BE2C (cell line): Measurements from ENCODE around the gene D2HGDH.

ENCODE experiments used
- DNase-seq: peaks from one replicate; pipeline ENCODE4 v3.0.0-alpha.2; 2020
- H3K27me3 ChIP-seq: fragments of 250-450 bp; sonication (Bioruptor Pico); 2 replicates; pipeline ENCODE4 v1.5.1; 2020; ENCODE audit warnings: mild to moderate bottlenecking
- H3K36me3 ChIP-seq: fragments of 250-450 bp; sonication (Bioruptor Pico); 2 replicates; pipeline ENCODE4 v1.5.1; 2020; ENCODE audit warnings: mild to moderate bottlenecking
- H3K4me1 ChIP-seq: fragments of 250-450 bp; sonication (Bioruptor Pico); 2 replicates; pipeline ENCODE4 v1.5.1; 2020
- H3K4me3 ChIP-seq: 2 replicates; pipeline ENCODE4 v1.5.1; 2011; ENCODE audit warnings: low read depth, low read length
- H3K9me3 ChIP-seq: fragments of 250-450 bp; sonication (Bioruptor Pico); 2 replicates; pipeline ENCODE4 v1.5.1; 2020
- TF ChIP-seq, protein P1 (sequence below): IDR thresholded peaks from 2 replicates; pipeline ENCODE4 v1.5.1; 2012; ENCODE audit warnings: mild to moderate bottlenecking, low read depth, low read length

Gene D2HGDH

DNA sequence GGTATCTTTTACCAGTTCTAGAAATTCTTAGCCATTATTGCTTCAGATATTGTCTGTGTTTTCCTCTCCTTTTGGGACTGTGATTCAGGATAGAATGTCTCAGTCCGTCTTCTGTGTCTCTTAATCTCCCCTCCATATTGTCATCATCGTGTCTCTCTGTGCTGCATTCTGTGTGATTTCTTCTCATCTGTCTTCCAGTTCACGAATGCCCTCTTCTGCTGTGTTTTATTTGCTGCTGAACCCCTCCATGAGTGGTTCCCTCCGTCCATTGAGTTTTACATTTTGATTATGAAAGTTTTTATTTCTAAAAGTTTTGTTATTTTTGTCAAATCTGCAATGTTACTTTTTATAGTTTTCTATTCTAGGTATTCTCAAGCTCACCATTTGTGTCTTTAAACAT lies 11.7 kb downstream of the D2HGDH start:
- Histone ChIP-seq H3K4me1 (no peaks in the 10 kb centered on the region), H3K36me3 (peaks cover 42% of the 10 kb centered on the region)

DNA sequence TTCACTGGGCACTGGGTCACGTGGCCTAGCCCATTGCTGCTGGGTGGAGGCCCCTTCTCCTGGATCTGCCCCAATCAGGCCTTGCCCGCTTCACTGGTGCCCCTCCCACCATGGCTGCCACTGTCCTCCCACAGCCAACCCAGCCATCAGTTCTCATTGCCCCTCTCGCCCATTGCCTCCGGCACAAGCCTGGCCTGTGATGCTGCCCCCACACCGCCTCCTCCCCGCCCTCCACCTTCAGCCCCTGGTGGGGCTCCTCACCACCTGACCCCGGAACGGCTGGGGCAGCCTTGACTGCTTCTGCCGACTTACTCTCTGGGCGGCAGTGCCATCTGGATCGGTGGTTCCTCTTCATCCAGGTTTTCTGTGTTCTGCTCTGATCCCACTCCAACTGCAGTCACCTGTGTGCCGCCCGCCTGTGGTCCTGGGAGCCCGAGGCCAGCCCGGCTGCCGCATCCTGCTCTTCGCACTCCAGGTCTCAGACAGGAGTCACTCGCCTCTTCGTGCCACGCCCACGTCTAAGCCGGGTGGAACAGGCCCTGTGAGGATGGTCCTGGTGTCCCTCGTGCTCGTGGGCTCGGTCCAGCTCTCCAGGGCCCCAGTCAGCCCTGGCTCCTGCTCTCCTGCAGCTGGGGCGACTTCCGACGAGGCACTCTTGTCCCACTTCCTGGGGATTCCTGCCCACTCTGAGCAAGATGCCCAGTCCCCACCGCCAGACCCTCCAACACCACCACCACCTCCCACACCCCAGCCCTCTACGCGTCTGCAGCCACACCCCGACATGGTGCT lies 14.2 kb downstream of the D2HGDH start:
- DNase-seq: no peak
- peaks cover 52% of the 10 kb centered on the region for H3K36me3 ChIP-seq
- TF ChIP-seq, protein P1, sequence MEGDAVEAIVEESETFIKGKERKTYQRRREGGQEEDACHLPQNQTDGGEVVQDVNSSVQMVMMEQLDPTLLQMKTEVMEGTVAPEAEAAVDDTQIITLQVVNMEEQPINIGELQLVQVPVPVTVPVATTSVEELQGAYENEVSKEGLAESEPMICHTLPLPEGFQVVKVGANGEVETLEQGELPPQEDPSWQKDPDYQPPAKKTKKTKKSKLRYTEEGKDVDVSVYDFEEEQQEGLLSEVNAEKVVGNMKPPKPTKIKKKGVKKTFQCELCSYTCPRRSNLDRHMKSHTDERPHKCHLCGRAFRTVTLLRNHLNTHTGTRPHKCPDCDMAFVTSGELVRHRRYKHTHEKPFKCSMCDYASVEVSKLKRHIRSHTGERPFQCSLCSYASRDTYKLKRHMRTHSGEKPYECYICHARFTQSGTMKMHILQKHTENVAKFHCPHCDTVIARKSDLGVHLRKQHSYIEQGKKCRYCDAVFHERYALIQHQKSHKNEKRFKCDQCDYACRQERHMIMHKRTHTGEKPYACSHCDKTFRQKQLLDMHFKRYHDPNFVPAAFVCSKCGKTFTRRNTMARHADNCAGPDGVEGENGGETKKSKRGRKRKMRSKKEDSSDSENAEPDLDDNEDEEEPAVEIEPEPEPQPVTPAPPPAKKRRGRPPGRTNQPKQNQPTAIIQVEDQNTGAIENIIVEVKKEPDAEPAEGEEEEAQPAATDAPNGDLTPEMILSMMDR: no peak
- H3K27me3 ChIP-seq: no peaks in the 10 kb centered on the region
- H3K4me3 ChIP-seq: no peak overlapping the region
- H3K9me3 ChIP-seq: no peaks in the 10 kb centered on the region
- H3K4me1 ChIP-seq: no peaks in the 10 kb centered on the region

More for the DNA sequence above, 11.7 kb downstream of the D2HGDH start:
- TF ChIP-seq, protein P1: no peak
- Histone ChIP-seq H3K4me3 (no peak overlapping the region), H3K9me3 (no peaks in the 10 kb centered on the region), H3K27me3 (no peaks in the 10 kb centered on the region)
- DNase-seq: no peak

DNA sequence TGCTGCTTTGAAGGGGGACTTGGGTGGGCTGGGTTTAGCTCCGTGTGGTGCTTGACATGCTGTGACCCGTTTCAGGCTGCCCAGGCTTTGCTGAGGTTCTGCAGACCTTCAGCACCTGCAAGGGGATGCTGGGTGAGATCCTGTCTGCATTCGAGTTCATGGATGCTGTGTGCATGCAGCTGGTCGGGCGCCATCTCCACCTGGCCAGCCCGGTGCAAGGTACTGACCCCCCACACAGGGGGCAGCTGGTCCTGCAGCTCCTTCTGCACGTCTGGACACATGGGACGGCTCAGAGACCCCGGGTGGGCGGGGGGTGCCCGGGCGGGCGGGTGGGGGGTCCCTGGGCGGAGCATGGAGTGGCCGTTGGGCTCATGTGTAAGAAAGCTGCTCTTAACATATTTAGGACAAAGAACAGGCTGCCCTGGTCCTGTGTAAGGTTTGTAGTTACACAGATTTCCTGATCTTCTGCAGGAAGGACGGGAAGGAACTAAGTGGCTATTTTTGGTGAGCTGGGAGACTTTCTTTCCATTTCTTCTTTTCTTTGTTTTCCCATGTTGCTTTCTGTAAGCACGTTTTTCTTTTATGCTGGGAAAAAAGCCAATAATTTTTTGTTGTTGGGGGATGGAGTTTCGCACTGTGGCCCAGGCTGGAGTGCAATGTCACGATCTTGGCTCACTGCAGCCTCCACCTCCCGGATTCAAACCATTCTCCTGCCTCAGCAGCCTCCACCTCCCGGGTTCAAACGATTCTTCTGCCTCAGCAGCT lies 15.8 kb downstream of the D2HGDH start:
- no peak for DNase-seq
- TF ChIP-seq, protein P1: no peak
- Histone ChIP-seq H3K36me3 (peaks cover 37% of the 10 kb centered on the region), H3K4me1 (no peaks in the 10 kb centered on the region), H3K9me3 (no peaks in the 10 kb centered on the region), H3K4me3 (no peak overlapping the region), H3K27me3 (no peaks in the 10 kb centered on the region)

DNA sequence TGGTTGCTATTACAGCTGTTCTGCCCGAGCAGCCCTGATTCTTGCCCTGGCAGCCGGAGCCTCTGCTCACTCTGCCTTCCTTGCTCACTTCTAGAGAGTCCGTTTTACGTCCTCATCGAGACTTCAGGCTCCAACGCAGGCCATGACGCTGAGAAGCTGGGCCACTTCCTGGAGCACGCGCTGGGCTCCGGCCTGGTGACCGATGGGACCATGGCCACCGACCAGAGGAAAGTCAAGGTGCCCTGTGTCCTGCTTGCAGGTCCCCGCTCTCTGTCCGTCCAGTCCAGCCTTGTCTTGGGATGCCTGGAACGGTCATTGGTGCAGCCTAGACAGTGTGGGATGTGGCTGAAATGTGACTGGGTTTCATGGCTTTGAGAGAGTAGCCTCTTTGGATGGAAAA lies 16.7 kb downstream of the D2HGDH start:
- DNase-seq: no peak
- H3K36me3 ChIP-seq: peaks cover 36% of the 10 kb centered on the region

DNA sequence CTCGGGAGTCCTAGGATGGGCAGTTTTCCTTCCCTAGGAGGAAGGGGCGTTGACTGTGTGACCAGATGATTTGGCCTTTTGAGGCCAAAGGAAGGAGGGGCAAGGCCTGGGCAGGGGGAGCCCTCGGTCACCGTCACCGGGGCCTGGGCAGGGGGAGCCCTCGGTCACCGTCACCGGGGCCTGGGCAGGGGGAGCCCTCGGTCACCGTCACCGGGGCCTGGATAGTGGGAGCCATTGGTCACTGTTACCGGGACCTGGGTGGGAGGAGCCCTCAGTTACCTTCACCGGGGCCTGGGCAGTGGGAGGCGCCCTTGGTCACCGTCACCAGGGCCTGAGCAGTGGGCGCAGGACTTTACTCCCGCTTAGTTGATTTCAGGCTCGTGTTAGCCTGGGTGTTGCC lies 17.3 kb downstream of the D2HGDH start:
- TF ChIP-seq, protein P1: no peak
- Histone ChIP-seq H3K36me3 (peaks cover 41% of the 10 kb centered on the region), H3K27me3 (no peaks in the 10 kb centered on the region), H3K9me3 (no peaks in the 10 kb centered on the region), H3K4me3 (no peak overlapping the region), H3K4me1 (no peaks in the 10 kb centered on the region)
- DNase-seq: no peak

More for the DNA sequence above, 16.7 kb downstream of the D2HGDH start:
- TF ChIP-seq, protein P1: no peak
- no peaks in the 10 kb centered on the region for H3K9me3 ChIP-seq
- no peaks in the 10 kb centered on the region for H3K4me1 ChIP-seq
- H3K27me3 ChIP-seq: no peaks in the 10 kb centered on the region
- no peak overlapping the region for H3K4me3 ChIP-seq

DNA sequence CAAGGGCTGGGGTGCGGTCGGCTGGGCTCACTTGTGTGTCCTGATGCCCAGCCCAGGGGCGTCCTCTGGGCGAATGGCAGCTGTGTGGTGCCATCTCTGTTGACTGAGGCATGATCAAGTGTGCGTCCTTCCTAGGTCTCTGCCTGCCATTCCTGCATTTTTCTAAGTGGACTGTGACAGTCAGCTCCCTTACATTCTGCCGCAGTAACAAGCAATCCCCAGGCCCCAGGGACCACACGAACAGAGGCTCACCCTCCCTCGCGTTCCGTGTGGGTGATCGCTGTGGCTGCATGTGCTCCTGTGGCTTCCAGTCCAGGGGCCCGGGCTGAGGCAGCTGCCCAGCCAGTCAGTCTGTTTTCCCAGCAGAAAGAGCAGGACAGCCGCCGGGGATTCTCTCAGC lies 17.8 kb downstream of the D2HGDH start:
- DNase-seq: no peak
- Histone ChIP-seq H3K27me3 (no peaks in the 10 kb centered on the region), H3K36me3 (peaks cover 41% of the 10 kb centered on the region), H3K4me1 (no peaks in the 10 kb centered on the region), H3K9me3 (no peaks in the 10 kb centered on the region), H3K4me3 (no peak overlapping the region)
- TF ChIP-seq, protein P1: no peak
